ENCODE results near the gene CD302.
"Not testable (repeated sequence)": the region's sequence is repeated elsewhere in the genome, so short reads cannot be mapped to it uniquely, and the experiment has no call there.

Gene CD302

DNA sequence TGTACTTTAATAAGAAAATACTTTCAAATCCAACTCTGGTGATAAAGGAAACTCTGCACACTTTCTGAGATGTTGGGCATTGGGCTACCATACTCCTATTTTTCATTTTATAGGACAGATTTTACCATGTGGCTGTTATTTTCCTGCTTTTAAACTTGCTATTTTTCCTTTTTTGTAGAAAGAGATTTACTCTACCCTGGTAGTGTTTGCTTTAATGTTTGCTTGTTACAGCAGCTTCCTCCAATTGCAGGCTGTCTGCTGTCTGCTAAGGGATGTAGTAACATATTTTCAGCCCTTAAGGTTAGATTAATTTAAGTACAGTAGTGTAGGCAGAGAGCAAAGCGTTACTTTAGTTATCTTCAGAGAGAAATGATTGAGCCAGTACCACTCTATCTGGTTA lies 47.1 kb downstream of the CD302 start:
- no peak for DNase-seq (ENCODE audit: low read depth in 2 of 2)

DNA sequence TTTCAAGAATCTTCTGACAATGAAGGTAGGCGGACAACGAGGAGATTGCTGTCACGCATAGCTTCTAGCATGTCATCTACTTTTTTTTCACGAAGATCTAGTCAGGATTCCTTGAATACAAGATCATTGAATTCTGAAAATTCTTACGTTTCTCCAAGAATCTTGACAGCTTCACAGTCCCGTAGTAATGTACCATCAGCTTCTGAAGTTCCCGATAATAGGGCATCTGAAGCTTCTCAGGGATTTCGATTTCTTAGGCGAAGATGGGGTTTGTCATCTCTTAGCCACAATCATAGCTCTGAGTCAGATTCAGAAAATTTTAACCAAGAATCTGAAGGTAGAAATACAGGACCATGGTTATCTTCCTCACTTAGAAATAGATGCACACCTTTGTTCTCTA lies 49.9 kb downstream of the CD302 start:
- no peak for DNase-seq (ENCODE audit: low read depth in 2 of 2)

DNA sequence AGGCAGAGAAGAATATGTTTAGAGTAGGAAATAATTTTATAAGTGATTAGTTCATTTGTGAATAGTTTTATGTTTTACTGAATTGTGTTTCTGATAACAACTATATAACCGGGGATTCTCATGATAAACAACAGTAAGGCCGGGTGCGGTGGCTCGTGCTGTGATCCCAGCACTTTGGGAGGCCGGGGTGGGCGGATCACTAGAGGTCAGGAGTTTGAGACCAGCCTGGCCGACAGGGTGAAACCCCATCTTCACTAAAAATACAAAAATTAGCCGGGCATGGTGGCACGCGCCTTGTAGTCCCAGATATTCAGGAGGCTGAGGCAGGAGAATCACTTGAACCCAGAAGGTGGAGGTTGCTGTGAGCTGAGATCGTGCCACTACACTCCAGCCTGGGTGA lies 52.8 kb downstream of the CD302 start:
- DNase-seq (ENCODE audit: low read depth in 2 of 2) = not testable (repeated sequence)

DNA sequence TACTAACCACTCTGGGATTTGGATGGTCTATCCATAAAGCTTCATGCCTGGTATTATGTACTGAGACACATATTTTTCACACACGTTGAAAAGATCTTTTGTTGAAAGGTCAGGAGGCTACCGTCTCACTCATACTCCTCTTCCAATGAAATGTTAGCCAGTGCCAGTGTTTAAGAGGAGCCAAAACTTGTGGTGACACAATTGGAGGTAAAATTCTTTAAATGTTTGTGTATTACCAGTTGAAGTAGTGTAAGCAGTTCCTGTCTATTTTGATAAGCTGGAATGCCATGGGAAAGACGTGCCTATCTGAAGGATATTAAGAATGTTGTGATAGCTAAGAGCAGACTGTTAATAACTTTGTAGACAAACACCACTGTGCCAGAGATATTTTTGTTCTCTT lies 53.6 kb downstream of the CD302 start:
- DNase-seq (ENCODE audit: low read depth in 2 of 2) = no peak

DNA sequence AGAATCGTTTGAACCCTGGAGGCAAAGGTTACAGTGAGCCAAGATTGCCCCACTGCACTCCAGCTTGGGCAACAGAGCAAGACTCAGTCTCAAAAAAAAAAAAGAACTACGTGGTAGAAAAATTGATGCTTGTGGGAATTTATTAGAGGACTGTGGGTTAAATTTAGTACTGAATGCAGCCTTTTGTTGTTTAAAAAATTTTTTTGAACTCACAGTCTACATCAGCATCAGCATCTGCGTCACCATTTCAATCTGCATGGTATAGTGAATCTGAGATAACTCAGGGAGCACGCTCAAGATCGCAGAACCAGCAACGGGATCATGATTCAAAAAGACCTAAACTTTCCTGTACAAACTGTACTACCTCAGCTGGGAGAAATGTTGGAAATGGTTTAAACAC lies 55.2 kb downstream of the CD302 start:
- no peak for DNase-seq (ENCODE audit: low read depth in 2 of 2)

DNA sequence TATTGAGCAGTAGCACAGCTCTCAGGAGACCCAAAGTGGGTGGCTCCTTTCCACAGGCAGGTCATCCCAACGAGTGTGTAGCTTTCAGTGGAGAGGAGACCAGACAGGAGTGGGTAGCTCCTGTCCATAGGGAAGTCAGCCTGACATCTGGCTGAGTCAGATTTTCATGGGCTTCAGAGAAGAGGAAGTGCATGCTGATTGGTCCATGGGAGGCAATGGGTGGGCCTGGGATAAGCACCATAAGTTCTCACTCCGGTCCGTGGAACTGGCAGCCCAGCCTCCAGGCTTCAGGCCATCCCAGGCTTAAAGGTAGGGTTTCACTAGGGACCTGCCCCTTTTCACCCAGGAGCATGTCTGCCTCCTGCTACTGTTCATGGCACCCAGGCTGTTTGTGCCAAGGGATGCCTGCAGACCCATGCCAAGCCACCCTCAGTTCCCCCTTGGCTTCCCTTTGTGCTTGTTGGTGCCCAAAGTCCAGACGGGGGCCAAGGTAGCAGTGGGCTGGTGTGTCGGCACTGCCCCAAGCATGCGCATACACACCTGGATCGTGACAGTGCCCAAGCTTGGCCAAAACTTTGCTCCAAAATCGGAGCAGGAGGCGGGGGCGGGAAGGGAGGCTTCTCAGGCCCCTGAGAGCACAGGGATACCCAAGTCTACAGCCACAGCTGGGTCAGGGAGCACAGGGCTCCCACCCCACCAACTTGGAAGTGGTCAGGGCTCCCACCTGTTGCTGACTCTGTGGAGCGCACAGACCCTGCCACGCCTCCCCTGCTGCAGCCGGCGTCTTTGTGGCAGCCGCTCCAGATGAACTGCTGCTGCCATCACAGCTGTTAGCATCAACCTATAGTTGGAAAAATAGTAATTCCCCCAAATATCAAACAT lies 59.3 kb downstream of the CD302 start:
- no peak for DNase-seq (ENCODE audit: low read depth in 2 of 2)

DNA sequence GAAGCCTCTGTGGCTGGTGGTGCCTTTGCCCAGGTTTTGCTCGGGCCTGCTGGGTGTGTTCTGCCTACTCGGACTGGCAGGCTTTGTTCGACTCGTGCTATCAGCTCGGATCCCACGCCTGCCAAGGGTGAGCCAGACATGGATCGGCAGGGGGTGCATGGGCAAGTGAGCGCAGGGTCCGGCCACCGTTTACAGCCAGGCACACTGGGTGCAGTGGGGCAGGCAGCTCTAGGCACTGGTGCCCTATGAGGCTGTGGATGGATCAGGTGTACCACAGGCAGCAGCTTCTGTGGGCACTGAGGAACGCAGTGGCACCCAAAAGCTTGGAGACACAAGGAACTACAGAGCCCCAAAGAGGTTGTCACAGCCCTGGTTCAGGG lies 60.1 kb downstream of the CD302 start:
- no peak for DNase-seq (ENCODE audit: low read depth in 2 of 2)

DNA sequence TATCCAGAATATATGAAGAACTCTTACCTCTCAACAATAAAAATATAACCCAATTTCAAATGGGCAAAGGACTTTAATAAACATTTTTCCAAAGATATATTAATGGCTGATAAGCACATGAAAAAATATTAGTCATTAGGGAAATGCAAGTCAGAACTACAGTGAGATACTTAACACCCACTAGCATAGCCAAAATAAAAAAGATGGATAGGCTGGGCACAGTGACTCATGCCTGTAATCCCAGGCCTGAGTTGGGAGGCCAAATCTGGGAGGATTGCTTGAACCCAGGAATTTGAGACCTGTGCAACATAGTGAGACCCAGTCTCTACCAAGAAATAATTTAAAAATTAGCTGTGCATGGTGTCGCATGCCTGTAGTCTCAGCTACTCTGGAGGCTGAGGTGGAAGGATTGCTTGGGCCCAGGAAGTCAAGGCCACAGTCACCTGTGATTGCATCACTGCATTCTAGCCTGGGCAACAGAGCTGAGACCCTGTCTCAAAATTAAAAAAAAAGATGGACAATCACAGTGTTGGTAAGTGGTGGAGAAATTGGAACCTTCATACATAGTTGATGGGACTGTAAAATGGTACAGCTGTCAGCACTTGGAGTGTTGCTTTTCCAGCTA lies 60.6 kb downstream of the CD302 start:
- DNase-seq (ENCODE audit: low read depth in 2 of 2) = no peak

DNA sequence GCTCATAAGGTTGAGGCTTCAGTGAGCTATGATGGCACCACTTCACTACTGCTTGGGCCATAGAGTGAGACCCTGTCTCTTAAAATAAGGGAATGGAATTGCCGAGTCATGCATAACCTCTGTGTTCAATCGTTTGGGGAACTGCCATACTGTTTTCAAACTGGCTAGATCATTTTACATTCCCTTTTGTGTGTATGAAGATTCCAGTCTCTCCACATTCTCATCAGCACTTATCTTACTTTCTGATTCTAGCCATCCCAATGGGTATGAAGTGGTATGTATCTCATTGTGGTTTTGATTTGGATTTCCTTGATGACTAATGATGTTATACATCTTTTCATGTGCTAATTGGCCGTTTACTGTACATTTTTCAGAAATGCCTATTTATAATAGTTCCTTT lies 62.0 kb downstream of the CD302 start:
- no peak for DNase-seq (ENCODE audit: low read depth in 2 of 2)

DNA sequence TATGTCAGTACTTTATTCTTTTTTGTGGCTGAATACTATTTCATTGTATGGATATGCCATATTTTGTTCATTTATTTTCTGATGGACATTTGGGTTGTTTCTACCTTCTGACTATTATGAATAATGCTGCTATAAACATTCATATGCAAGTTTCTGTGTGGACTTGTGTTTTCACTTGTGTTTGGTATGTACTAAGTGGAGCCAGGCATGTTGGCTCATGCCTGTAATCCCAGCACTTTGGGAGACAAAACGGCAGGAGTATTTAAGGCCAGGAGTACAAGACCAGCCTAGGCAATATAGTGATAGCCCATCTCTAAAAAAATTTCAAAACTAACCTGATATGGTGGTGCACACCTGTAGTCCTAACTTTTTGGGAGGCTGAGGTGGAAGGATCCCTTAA lies 62.4 kb downstream of the CD302 start:
- DNase-seq (ENCODE audit: low read depth in 2 of 2) = no peak

DNA sequence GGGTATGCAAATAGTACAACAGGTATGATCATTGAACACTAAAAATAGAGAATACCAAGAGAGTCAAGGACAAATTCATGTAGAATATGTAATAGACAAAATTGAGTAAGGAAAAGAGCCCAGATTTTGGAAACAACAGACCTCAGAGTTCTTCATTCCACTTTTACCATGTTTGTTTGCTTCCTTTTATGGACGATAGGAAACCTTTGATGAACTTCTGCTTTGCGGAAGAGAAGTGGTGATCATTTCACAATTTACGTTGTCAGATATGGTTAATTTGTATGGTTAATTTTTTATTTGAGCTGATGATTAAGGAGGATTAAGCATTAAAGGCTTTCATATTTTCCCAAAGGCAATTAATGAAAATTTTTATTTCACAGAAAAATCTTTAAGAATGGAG lies 69.4 kb downstream of the CD302 start:
- no peak for DNase-seq (ENCODE audit: low read depth in 2 of 2)

DNA sequence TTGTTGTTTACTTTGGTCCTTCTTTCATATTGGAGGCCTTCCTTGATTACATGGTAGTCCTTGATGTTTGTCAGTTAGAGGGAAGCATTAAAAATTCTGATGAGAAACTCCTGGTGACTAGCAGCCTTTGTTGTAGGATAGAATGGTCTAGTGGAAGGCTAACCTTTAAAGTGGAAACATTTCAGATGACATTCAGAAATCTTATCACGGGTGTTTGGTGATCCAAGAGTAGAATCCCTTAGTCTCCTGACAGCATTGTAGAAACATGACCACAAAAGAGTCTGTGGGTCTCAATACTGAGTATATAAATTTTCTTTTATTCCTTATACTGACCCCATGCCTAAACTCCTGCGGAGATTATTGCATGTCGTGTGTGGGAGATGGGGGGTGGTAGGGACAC lies 72.3 kb downstream of the CD302 start:
- DNase-seq (ENCODE audit: low read depth in 2 of 2) = no peak

DNA sequence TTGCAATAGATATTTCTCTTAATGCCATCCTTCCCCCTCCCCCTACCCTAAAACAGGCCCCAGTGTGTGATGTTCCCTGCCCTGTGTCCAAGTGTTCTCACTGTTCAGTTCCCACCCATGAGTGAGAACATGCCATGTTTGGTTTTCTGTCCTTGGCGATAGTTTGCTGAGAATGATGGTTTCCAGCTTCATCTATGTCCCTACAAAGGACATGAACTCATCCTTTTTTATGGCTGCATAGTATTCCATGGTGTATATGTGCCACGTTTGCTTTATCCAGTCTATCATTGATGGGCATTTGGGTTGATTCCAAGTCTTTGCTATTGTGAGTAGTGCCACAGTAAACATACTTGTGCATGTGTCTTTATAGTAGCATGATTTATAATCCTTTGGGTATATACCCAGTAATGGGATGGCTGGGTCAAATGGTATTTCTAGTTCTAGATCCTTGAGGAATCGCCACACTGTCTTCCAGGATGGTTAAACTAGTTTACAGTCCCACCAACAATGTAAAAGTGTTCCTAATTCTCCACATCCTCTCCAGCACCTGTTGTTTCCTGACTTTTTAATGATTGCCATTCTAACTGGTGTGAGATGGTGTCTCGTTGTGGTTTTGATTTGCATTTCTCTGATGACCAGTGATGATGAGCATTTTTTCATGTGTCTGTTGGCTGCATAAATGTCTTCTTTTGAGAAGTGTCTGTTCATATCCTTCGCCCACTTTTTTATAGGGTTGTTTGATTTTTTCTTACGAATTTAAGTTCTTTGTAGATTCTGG lies 73.0 kb downstream of the CD302 start:
- not testable (repeated sequence) for DNase-seq (ENCODE audit: low read depth in 2 of 2)

DNA sequence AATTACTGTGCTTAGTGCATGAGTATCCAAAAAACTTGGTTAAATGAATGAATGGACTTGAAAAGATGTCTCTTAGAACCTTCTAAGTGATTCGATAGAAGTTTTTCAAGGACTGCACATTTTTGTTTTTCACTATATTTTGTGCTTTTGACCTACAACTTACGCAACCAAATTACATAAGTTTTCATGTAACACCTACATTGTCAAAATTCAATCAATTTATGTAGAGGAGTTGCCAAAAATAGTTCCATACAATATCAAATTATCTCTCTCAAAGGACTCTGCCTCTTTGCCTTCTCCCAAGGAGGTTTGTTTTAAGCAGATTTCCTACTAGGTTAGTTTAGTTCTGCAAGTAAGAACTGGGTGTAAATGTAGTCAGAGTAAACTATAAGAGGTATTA lies 75.4 kb downstream of the CD302 start:
- no peak for DNase-seq (ENCODE audit: low read depth in 2 of 2)

DNA sequence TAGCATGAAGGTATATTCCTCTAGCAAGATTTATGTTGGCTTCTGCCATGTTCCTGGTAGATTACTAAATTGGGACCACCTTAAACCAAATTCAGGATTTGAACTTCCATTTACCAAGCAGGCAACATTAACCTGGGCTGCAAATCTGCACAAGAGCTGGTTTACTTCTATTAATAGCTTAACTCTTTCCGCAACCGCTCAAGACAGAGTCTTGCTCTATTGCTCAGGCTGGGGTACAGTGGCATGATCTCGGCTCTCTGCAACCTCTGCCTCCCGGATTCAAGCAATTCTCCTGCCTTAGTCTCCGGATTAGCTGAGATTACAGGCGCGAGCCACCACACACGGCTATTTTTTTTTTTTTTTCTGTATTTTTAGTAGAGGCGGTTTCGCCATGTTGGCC lies 77.3 kb downstream of the CD302 start:
- DNase-seq (ENCODE audit: low read depth in 2 of 2) = no peak
